Activated B cell treated with CpG ODN at 0.5 μM for 24 hours (primary cell): ENCODE measurements around the gene HMBS. TPM values are rescaled to one million over a fixed set of nuclear protein-coding genes. Genes with fewer than 3 reads are reported as not detected.

ENCODE experiments used
- ATAC-seq: fragments of 200-7000 bp; cut with Tn5 transposase; one replicate; pipeline ENCODE4 v1.10.0; 2021; ENCODE audit warnings: low read depth, mild to moderate bottlenecking, moderate library complexity
- CTCF ChIA-PET: fragments of 350-600 bp; sonication (Branson Sonifier 250); formaldehyde crosslinking; loops from one replicate; lab custom pipeline; 2021; ENCODE audit warnings: antibody characterized with exemption; lab: Charles Lee
- POLR2A ChIA-PET: fragments of 350-600 bp; sonication (Branson Sonifier 250); formaldehyde crosslinking; loops from one replicate; lab custom pipeline; 2021; ENCODE audit warnings: antibody characterized with exemption; lab: Charles Lee
- DNase-seq: peaks from one replicate; pipeline ENCODE4 v3.0.0; 2022
- H3K27ac Mint-ChIP-seq: one replicate; pipeline ENCODE4 v1.8.0; 2020; ENCODE audit warnings: mixed read lengths
- H3K27me3 Mint-ChIP-seq: one replicate; pipeline ENCODE4 v1.8.0; 2021; ENCODE audit warnings: mixed read lengths
- H3K36me3 Mint-ChIP-seq: one replicate; pipeline ENCODE4 v1.8.0; 2021; ENCODE audit warnings: low read depth, mixed read lengths
- H3K4me1 Mint-ChIP-seq: one replicate; pipeline ENCODE4 v1.8.0; 2021; ENCODE audit warnings: mixed read lengths
- H3K4me3 Mint-ChIP-seq: one replicate; pipeline ENCODE4 v1.8.0; 2020; ENCODE audit warnings: mild to moderate bottlenecking, mixed read lengths
- H3K9me3 Mint-ChIP-seq: one replicate; pipeline ENCODE4 v1.8.0; 2020; ENCODE audit warnings: mixed read lengths
- CTCF ChIP-seq: fragments of 200-600 bp; IDR thresholded peaks from one replicate; pipeline ENCODE4 v1.8.0; 2022; ENCODE audit warnings: antibody characterized with exemption, mild to moderate bottlenecking
- intact Hi-C: fragments of 100-400 bp; cut with micrococcal nuclease; formaldehyde crosslinking; loops from one replicate; pipeline ENCODE4 v1.15.1; 2024
- total RNA-seq: library from RNA; stranded (reverse); gene quantifications from 2 replicates; pipeline ENCODE4 v1.2.3, GENCODE V29; 2022

HMBS gene
- total RNA-seq, 1 donor from 2014 or later: 26.9 TPM

DNA sequence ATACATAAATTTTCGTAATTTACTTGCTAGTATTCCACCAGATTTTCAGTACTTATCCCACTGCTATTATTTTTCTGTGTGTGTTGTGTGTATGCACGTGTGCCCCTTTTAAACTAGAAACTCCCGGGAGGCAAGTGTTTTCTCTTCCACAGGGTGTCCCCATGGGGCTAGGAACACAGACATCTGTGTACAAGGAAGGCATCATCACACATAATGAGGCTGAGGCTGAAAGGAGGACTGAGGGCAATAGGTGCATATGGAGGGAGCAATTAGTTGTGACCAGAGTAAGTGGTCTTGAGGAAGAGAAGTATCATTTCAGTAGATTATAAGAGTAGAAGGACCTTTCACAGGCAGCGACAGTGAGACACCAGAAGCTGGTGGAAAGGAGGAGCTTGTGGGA is 19.1 kb downstream of the HMBS start:
- no peak for TF ChIP-seq CTCF
- ChIA-PET POLR2A (interaction anchor here (1.0 kb wide), 1 partner anchor 19 kb away, joined by 3 read pairs; the partner anchor contains the start of gene HMBS), CTCF (no interaction called here)
- H3K27ac Mint-ChIP-seq: no peak overlapping the region
- ATAC-seq: no peak
- peaks cover 13% of the 10 kb centered on the region for H3K36me3 Mint-ChIP-seq
- intact Hi-C loops: no loop called here
- no peak for DNase-seq
- H3K27me3 Mint-ChIP-seq: no peaks in the 10 kb centered on the region
- H3K4me3 Mint-ChIP-seq: peak overlapping the region; percentile 21
- H3K9me3 Mint-ChIP-seq: no peaks in the 10 kb centered on the region
- H3K4me1 Mint-ChIP-seq: peaks cover 51% of the 10 kb centered on the region

GRCh38 chr11:119106564-119107537 is 22.2 kb downstream of the HMBS start, which contains the start of gene C2CD2L:
Gene C2CD2L (plus strand): TSS chr11:119107344. CDS start chr11:119107742, 398 bp downstream.
- Mint-ChIP-seq H3K27ac (peak within 1 kb of the TSS; percentile 90), H3K9me3 (no peaks in the 10 kb centered on the region), H3K4me3 (peak within 1 kb of the TSS; percentile 88), H3K36me3 (peaks cover 18% of the 10 kb centered on the region), H3K4me1 (peaks cover 41% of the 10 kb centered on the region), H3K27me3 (no peaks in the 10 kb centered on the region)
- ChIA-PET POLR2A (interaction anchor here (0.6 to 3.4 kb wide), 19 partner anchors 9 to 315 kb away, joined by 3 to 45 read pairs (median 5); partner anchors contain the start of genes CBL, CENATAC, HINFP and HMBS), CTCF (interaction anchor here (0.8 to 1.2 kb wide), 3 partner anchors 14 to 99 kb away, joined by 3 to 5 read pairs (median 4); partner anchors contain the start of genes CBL and HINFP)
- no peak for TF ChIP-seq CTCF
- intact Hi-C loops: loop anchor here (1.0 kb wide), 3 partner anchors 12 to 109 kb away; partner anchors contain the start of genes CENATAC and HINFP
- ATAC-seq (peak; percentile 93), DNase-seq (peak; percentile 74)

DNA sequence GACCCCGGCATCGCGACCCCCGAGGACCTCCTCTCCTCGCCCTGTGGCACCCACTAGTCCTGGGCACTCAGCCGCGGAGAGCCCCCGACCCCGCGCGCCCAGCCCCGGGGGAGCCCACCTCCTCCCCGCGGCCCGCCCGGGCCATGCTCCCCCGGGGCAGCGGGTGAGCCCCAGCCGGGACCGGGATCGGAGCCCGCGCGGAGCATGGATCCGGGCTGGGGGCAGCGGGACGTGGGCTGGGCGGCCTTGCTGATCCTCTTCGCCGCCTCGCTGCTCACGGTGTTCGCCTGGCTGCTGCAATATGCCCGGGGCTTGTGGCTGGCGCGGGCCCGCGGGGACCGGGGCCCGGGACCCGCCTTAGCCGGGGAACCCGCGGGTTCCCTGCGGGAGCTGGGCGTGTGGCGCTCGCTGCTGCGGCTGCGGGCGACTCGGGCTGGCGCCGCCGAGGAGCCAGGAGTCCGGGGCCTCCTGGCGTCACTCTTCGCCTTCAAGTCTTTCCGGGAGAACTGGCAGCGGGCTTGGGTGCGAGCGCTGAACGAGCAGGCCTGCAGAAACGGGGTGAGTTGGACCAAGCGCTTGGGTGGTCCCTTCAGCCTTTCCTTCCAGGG is 23.0 kb downstream of the HMBS start:
- peaks cover 34% of the 10 kb centered on the region for H3K4me1 Mint-ChIP-seq
- intact Hi-C loops: loop anchor here (1.0 kb wide), 3 partner anchors 12 to 109 kb away; partner anchors contain the start of genes CENATAC and HINFP
- TF ChIP-seq CTCF: no peak
- H3K27ac Mint-ChIP-seq: peak overlapping the region; percentile 21
- DNase-seq: no peak
- H3K4me3 Mint-ChIP-seq: peak overlapping the region; percentile 88
- H3K27me3 Mint-ChIP-seq: no peaks in the 10 kb centered on the region
- ChIA-PET CTCF (interaction anchor here (1.1 to 1.2 kb wide), 2 partner anchors 97 to 98 kb away, joined by 3 to 5 read pairs; partner anchors contain the start of gene CBL), POLR2A (interaction anchor here (0.6 to 3.4 kb wide), 15 partner anchors 10 to 316 kb away, joined by 3 to 45 read pairs (median 6); partner anchors contain the start of genes CBL, CENATAC, HINFP and HMBS)
- ATAC-seq: peak; percentile 15
- peaks cover 19% of the 10 kb centered on the region for H3K36me3 Mint-ChIP-seq
- H3K9me3 Mint-ChIP-seq: no peaks in the 10 kb centered on the region

DNA sequence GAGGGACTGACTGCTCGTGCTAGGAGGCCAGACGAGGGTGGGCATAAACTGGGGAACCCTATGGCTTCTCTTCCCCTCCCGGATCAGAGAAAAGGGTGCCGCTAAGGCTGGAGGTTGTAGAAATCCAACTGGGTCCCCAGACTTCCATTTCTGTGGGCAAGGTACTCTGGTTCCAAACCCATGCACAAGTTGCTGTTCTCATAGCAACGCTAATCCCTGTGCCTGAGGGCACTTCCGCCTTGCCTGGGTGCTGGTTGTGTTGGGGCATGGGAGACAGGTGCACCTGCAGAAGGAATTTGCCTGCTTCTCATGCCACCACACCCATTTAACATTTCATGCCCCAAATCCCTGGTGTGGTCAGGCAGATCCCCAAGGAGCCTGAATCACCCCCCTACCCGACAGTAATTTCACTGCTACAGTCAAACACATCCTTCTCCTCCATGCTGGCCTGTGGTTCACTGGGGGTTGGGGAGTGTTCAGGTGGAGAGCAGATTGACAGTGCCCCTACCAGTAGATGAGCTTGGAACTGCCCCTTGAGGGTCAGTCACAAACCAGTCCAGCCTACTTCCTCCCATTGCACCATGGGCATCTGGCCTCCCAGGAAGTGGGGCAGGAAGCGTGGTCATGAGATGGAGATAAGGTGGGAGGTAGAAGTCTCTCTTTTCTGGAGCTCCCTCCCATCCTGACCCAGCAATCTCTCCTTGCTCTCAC is 23.6 kb downstream of the HMBS start:
- ChIA-PET CTCF (interaction anchor here (1.1 kb wide), 1 partner anchor 9 kb away, joined by 3 read pairs; no protein-coding TSS in a partner anchor), POLR2A (interaction anchor here (0.5 to 3.4 kb wide), 6 partner anchors 12 to 108 kb away, joined by 3 to 45 read pairs (median 6); partner anchors contain the start of genes CBL, HINFP and VPS11)
- H3K27ac Mint-ChIP-seq: peak overlapping the region; percentile 21
- DNase-seq (no peak), ATAC-seq (no peak)
- peaks cover 25% of the 10 kb centered on the region for H3K36me3 Mint-ChIP-seq
- peaks cover 29% of the 10 kb centered on the region for H3K4me1 Mint-ChIP-seq
- H3K4me3 Mint-ChIP-seq: peak overlapping the region; percentile 82
- no peaks in the 10 kb centered on the region for H3K9me3 Mint-ChIP-seq
- TF ChIP-seq CTCF: no peak
- intact Hi-C loops: no loop called here
- H3K27me3 Mint-ChIP-seq: no peaks in the 10 kb centered on the region
